ENCODE measurements around the gene SATB1.

Gene SATB1

GRCh38 chr3:18428036-18428435 lies 2.9 kb upstream of the SATB1 start:
- peaks cover 3% of the 10 kb centered on the region for H3K27me3 ChIP-seq (ENCODE audit: control insufficient read depth, insufficient read depth, low read length)
- H3K4me1 ChIP-seq (ENCODE audit: control insufficient read depth, insufficient read depth, low read length), result peaks cover under 1% of the 10 kb centered on the region
- no peaks in the 10 kb centered on the region for H3K9me3 ChIP-seq (ENCODE audit: control insufficient read depth, insufficient read depth, low read length)
- H3K4me3 ChIP-seq (ENCODE audit: low read depth, low read length), result no peak overlapping the region
- H3K9ac ChIP-seq (ENCODE audit: low read depth, low read length), result no peak overlapping the region
- H3K36me3 ChIP-seq (ENCODE audit: control insufficient read depth, insufficient read depth, low read length), result no peaks in the 10 kb centered on the region

- H3K27me3 ChIP-seq (ENCODE audit: control insufficient read depth, insufficient read depth, low read length), result peaks cover 3% of the 10 kb centered on the region
- no peak overlapping the region for H3K9ac ChIP-seq (ENCODE audit: low read depth, low read length)
- H3K4me1 ChIP-seq (ENCODE audit: control insufficient read depth, insufficient read depth, low read length), result peaks cover 3% of the 10 kb centered on the region
- H3K36me3 ChIP-seq (ENCODE audit: control insufficient read depth, insufficient read depth, low read length), result no peaks in the 10 kb centered on the region
- H3K4me3 ChIP-seq (ENCODE audit: low read depth, low read length), result peak overlapping the region; percentile 76
- H3K9me3 ChIP-seq (ENCODE audit: control insufficient read depth, insufficient read depth, low read length), result no peaks in the 10 kb centered on the region
These were observed 1.6 kb upstream of the SATB1 start for GRCh38 chr3:18426597-18427193.

GRCh38 chr3:18425641-18426257 lies 610 bp upstream of the SATB1 start:
- H3K27me3 ChIP-seq (ENCODE audit: control insufficient read depth, insufficient read depth, low read length), result peaks cover 3% of the 10 kb centered on the region
- no peak overlapping the region for H3K9ac ChIP-seq (ENCODE audit: low read depth, low read length)
- H3K36me3 ChIP-seq (ENCODE audit: control insufficient read depth, insufficient read depth, low read length), result no peaks in the 10 kb centered on the region
- H3K4me1 ChIP-seq (ENCODE audit: control insufficient read depth, insufficient read depth, low read length), result peaks cover 3% of the 10 kb centered on the region
- peak overlapping the region; percentile 76 for H3K4me3 ChIP-seq (ENCODE audit: low read depth, low read length)
- H3K9me3 ChIP-seq (ENCODE audit: control insufficient read depth, insufficient read depth, low read length), result no peaks in the 10 kb centered on the region

- peaks cover 3% of the 10 kb centered on the region for H3K27me3 ChIP-seq (ENCODE audit: control insufficient read depth, insufficient read depth, low read length)
- H3K4me1 ChIP-seq (ENCODE audit: control insufficient read depth, insufficient read depth, low read length), result peaks cover 3% of the 10 kb centered on the region
- H3K4me3 ChIP-seq (ENCODE audit: low read depth, low read length), result peak overlapping the region; percentile 69
These were observed 868 bp downstream of the SATB1 start for GRCh38 chr3:18424213-18424728.

GRCh38 chr3:18423401-18424212 lies 1.5 kb downstream of the SATB1 start:
- peak overlapping the region; percentile 69 for H3K4me3 ChIP-seq (ENCODE audit: low read depth, low read length)
- H3K36me3 ChIP-seq (ENCODE audit: control insufficient read depth, insufficient read depth, low read length), result no peaks in the 10 kb centered on the region
- peaks cover 3% of the 10 kb centered on the region for H3K4me1 ChIP-seq (ENCODE audit: control insufficient read depth, insufficient read depth, low read length)
- H3K9ac ChIP-seq (ENCODE audit: low read depth, low read length), result no peak overlapping the region
- H3K27me3 ChIP-seq (ENCODE audit: control insufficient read depth, insufficient read depth, low read length), result peaks cover 3% of the 10 kb centered on the region
- H3K9me3 ChIP-seq (ENCODE audit: control insufficient read depth, insufficient read depth, low read length), result no peaks in the 10 kb centered on the region

More at GRCh38 chr3:18424213-18424728, 868 bp downstream of the SATB1 start:
- Histone ChIP-seq H3K36me3 (ENCODE audit: control insufficient read depth, insufficient read depth, low read length) (no peaks in the 10 kb centered on the region), H3K9ac (ENCODE audit: low read depth, low read length) (peak overlapping the region; percentile 73), H3K9me3 (ENCODE audit: control insufficient read depth, insufficient read depth, low read length) (no peaks in the 10 kb centered on the region)

GRCh38 chr3:18422972-18423371 lies 2.2 kb downstream of the SATB1 start:
- Histone ChIP-seq H3K9ac (ENCODE audit: low read depth, low read length) (no peak overlapping the region), H3K36me3 (ENCODE audit: control insufficient read depth, insufficient read depth, low read length) (no peaks in the 10 kb centered on the region), H3K4me3 (ENCODE audit: low read depth, low read length) (peak overlapping the region; percentile 69), H3K4me1 (ENCODE audit: control insufficient read depth, insufficient read depth, low read length) (peaks cover 3% of the 10 kb centered on the region), H3K9me3 (ENCODE audit: control insufficient read depth, insufficient read depth, low read length) (no peaks in the 10 kb centered on the region), H3K27me3 (ENCODE audit: control insufficient read depth, insufficient read depth, low read length) (peaks cover 3% of the 10 kb centered on the region)

GRCh38 chr3:18420555-18420954 lies 4.6 kb downstream of the SATB1 start:
- no peaks in the 10 kb centered on the region for H3K36me3 ChIP-seq (ENCODE audit: control insufficient read depth, insufficient read depth, low read length)
- H3K4me1 ChIP-seq (ENCODE audit: control insufficient read depth, insufficient read depth, low read length), result peaks cover 3% of the 10 kb centered on the region
- H3K9me3 ChIP-seq (ENCODE audit: control insufficient read depth, insufficient read depth, low read length), result no peaks in the 10 kb centered on the region
- H3K27me3 ChIP-seq (ENCODE audit: control insufficient read depth, insufficient read depth, low read length), result no peaks in the 10 kb centered on the region
- H3K9ac ChIP-seq (ENCODE audit: low read depth, low read length), result no peak overlapping the region
- H3K4me3 ChIP-seq (ENCODE audit: low read depth, low read length), result no peak overlapping the region

GRCh38 chr3:18419232-18419631 lies 5.9 kb downstream of the SATB1 start:
- H3K27me3 ChIP-seq (ENCODE audit: control insufficient read depth, insufficient read depth, low read length), result no peaks in the 10 kb centered on the region
- no peak overlapping the region for H3K4me3 ChIP-seq (ENCODE audit: low read depth, low read length)
- H3K4me1 ChIP-seq (ENCODE audit: control insufficient read depth, insufficient read depth, low read length), result peaks cover 3% of the 10 kb centered on the region
- H3K9ac ChIP-seq (ENCODE audit: low read depth, low read length), result no peak overlapping the region
- H3K36me3 ChIP-seq (ENCODE audit: control insufficient read depth, insufficient read depth, low read length), result no peaks in the 10 kb centered on the region
- H3K9me3 ChIP-seq (ENCODE audit: control insufficient read depth, insufficient read depth, low read length), result no peaks in the 10 kb centered on the region

- no peaks in the 10 kb centered on the region for H3K36me3 ChIP-seq (ENCODE audit: control insufficient read depth, insufficient read depth, low read length)
- H3K9ac ChIP-seq (ENCODE audit: low read depth, low read length), result no peak overlapping the region
- H3K4me1 ChIP-seq (ENCODE audit: control insufficient read depth, insufficient read depth, low read length), result peaks cover 3% of the 10 kb centered on the region
- no peaks in the 10 kb centered on the region for H3K27me3 ChIP-seq (ENCODE audit: control insufficient read depth, insufficient read depth, low read length)
- no peaks in the 10 kb centered on the region for H3K9me3 ChIP-seq (ENCODE audit: control insufficient read depth, insufficient read depth, low read length)
- H3K4me3 ChIP-seq (ENCODE audit: low read depth, low read length), result no peak overlapping the region
These were observed 7.1 kb downstream of the SATB1 start for GRCh38 chr3:18417904-18418572.

- Histone ChIP-seq H3K36me3 (ENCODE audit: control insufficient read depth, insufficient read depth, low read length) (no peaks in the 10 kb centered on the region), H3K9ac (ENCODE audit: low read depth, low read length) (no peak overlapping the region), H3K4me1 (ENCODE audit: control insufficient read depth, insufficient read depth, low read length) (no peaks in the 10 kb centered on the region), H3K4me3 (ENCODE audit: low read depth, low read length) (no peak overlapping the region), H3K27me3 (ENCODE audit: control insufficient read depth, insufficient read depth, low read length) (no peaks in the 10 kb centered on the region), H3K9me3 (ENCODE audit: control insufficient read depth, insufficient read depth, low read length) (no peaks in the 10 kb centered on the region)
These were observed 8.8 kb downstream of the SATB1 start for GRCh38 chr3:18416332-18416731.

- Histone ChIP-seq H3K36me3 (ENCODE audit: control insufficient read depth, insufficient read depth, low read length) (no peaks in the 10 kb centered on the region), H3K4me1 (ENCODE audit: control insufficient read depth, insufficient read depth, low read length) (no peaks in the 10 kb centered on the region), H3K4me3 (ENCODE audit: low read depth, low read length) (no peak overlapping the region), H3K9ac (ENCODE audit: low read depth, low read length) (no peak overlapping the region), H3K27me3 (ENCODE audit: control insufficient read depth, insufficient read depth, low read length) (no peaks in the 10 kb centered on the region), H3K9me3 (ENCODE audit: control insufficient read depth, insufficient read depth, low read length) (no peaks in the 10 kb centered on the region)
These were observed 9.3 kb downstream of the SATB1 start for GRCh38 chr3:18415839-18416238.
